ENCODE results near the gene PRRG2. TPM values are rescaled to one million over a fixed set of nuclear protein-coding genes. Genes with fewer than 3 reads are reported as not detected.

Gene PRRG2
- total and polyA plus RNA-seq, 10 of the 15 experiments (the other 5 are each of a cell fraction or from before 2014, with no cell fraction given), result 0.09 to 2.1 (median 0.86) TPM

DNA sequence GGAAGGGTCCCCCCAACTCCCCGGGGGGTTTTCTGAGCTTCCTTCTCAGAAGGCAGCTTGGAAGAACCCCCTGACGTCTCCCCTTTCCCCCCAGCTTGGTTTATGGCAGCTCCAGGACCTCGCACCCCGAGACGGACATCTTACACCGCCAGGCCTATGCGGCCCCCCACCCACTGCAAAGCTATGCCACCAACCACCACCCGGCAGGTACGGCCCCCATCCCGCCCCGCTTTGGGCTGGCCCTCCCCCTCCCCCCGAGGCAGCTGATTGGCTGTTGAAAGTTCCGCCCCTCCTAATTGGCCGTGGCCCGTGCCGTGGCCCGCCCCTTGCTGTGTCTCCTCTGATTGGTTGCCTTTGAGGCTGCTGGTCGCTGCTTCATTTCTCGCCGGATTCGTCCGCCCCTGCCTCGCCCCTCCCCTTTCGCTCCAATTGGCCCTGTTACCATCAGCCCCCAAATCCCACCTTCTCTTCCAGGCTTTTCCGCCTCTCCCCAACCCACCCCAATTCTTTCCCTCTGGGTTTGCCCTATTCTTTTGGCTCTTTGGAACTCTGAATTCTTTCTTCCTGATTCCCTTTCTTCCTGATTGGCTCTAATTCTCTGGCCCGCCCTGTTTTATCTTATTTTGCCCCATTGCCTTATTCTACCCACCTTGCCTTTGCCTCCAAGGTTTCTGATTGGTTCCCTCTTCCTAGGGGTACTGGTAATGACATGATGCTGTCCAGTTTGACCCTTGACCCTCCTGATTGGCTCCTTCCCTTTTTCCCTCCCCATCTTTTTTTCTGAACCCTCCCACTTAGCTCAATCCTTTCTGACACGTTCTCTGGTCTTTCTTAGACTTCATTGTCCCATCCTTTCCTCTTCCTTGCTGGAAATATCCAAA, 12.4 kb downstream of the PRRG2 start (continued):
- TF ChIP-seq MXI1 (IDR thresholded peaks at IDR 0.05; ENCODE audit: low read depth, low read length) (no peak), PKNOX1 (IDR thresholded peaks at IDR 0.05) (peak; percentile 41; the same call in 1 of the 2 replicates), ZNF622 (IDR thresholded peaks at IDR 0.05) (no peak), HSF1 (IDR thresholded peaks at IDR 0.05; ENCODE audit: low read depth, low read length) (no peak; the same call in 1 of the 2 replicates), ETV6 (conservative IDR thresholded peaks at IDR 0.05 in 1 of 2, IDR thresholded peaks at IDR 0.05 in 1 of 2; ENCODE audit: borderline replicate concordance in 1 of 2, low read depth in 1 of 2) (no peak), RFX5 (IDR thresholded peaks at IDR 0.05; ENCODE audit: low read depth, low read length) (peak; percentile 65), RCOR1 (conservative IDR thresholded peaks at IDR 0.05; ENCODE audit: low read depth, low read length) (no peak), SUZ12 (IDR thresholded peaks at IDR 0.05; ENCODE audit: unreplicated experiment) (no peak), KAT2A (conservative IDR thresholded peaks at IDR 0.05; ENCODE audit: control insufficient read depth, low read depth, low read length) (no peak), NBN (IDR thresholded peaks at IDR 0.05) (peak; percentile 71), ZNF217 (IDR thresholded peaks at IDR 0.05) (no peak), BCL3 (IDR thresholded peaks at IDR 0.05; ENCODE audit: borderline replicate concordance, insufficient read depth, low read depth, low read length, poor library complexity, severe bottlenecking) (no peak), SMAD1 (IDR thresholded peaks at IDR 0.05; ENCODE audit: low read depth, partially characterized antibody) (no peak), PAX5 (IDR thresholded peaks at IDR 0.05; ENCODE audit: borderline replicate concordance, low read depth, low read length) (no peak), MTA3 (IDR thresholded peaks at IDR 0.05; ENCODE audit: borderline replicate concordance, low read length) (no peak), TARDBP (IDR thresholded peaks at IDR 0.05; ENCODE audit: borderline replicate concordance) (no peak), HDAC2 (IDR thresholded peaks at IDR 0.05) (no peak), CEBPB (IDR thresholded peaks at IDR 0.05; ENCODE audit: borderline replicate concordance in 1 of 2, low read depth in 2 of 2, low read length in 2 of 2) (no peak), SRF (IDR thresholded peaks at IDR 0.05; ENCODE audit: low read depth in 2 of 2, low read length in 2 of 2) (no peak), CBX5 (IDR thresholded peaks at IDR 0.05; ENCODE audit: low read depth) (no peak), HDAC6 (IDR thresholded peaks at IDR 0.05; ENCODE audit: unreplicated experiment) (no peak), MTA2 (IDR thresholded peaks at IDR 0.05; ENCODE audit: low read depth) (no peak), HDGF (IDR thresholded peaks at IDR 0.05) (peak; percentile 100), KLF5 (IDR thresholded peaks at IDR 0.05; ENCODE audit: partially characterized antibody) (no peak), ZNF24 (IDR thresholded peaks at IDR 0.05) (no peak), GATAD2B (conservative IDR thresholded peaks at IDR 0.05; ENCODE audit: low read depth) (no peak), JUNB (IDR thresholded peaks at IDR 0.05) (no peak)
- TF ChIP-seq, protein P1, sequence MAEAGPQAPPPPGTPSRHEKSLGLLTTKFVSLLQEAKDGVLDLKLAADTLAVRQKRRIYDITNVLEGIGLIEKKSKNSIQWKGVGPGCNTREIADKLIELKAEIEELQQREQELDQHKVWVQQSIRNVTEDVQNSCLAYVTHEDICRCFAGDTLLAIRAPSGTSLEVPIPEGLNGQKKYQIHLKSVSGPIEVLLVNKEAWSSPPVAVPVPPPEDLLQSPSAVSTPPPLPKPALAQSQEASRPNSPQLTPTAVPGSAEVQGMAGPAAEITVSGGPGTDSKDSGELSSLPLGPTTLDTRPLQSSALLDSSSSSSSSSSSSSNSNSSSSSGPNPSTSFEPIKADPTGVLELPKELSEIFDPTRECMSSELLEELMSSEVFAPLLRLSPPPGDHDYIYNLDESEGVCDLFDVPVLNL (IDR thresholded peaks at IDR 0.05; ENCODE audit: low read depth, low read length), result no peak
